Astrocyte of the cerebellum (primary cell): Measurements from ENCODE around the gene DBN1.
"Not testable (repeated sequence)": the region's sequence is repeated elsewhere in the genome, so short reads cannot be mapped to it uniquely, and the experiment has no call there.

Experiments
- DNase-seq: peaks from one replicate; pipeline ENCODE4 v3.0.0-alpha.2; 2011; ENCODE audit warnings: low read depth
- H3K4me3 ChIP-seq: 2 replicates; pipeline ENCODE4 v1.5.1; 2011; ENCODE audit warnings: mild to moderate bottlenecking, low read depth, low read length, moderate library complexity
- in situ Hi-C: cut with HindIII; loops from 2 replicates; pipeline ENCODE4 v1.10.0; 2017; ENCODE audit warnings: low sequenced_read_pairs
- TF ChIP-seq, protein P1 (sequence below): IDR thresholded peaks from 2 replicates; pipeline ENCODE4 v1.5.1; 2012; ENCODE audit warnings: low read length, low read depth, moderate library complexity, mild to moderate bottlenecking; ENCODE audit errors: missing control alignments

Gene DBN1

DNA sequence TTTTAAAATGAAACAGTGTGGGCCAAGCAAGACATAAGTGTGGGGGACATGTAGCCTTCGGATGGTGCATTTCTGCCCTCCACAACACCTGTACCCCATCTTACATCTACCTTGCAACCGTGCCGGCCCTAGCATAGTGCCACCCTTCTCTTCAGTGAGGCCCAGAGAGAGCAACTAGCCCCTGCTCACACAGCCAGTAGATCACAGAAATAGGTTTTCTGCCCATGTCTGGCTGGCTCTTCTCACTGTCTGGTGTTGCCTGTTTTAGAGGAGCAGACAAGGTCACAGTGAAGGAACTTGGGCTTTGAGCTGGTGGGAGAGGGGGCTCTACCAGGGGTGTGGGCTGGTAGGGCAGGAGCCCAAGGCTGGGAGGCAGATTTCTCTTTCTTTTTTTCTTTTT lies 12.8 kb upstream of the DBN1 start:
- DNase-seq = no peak
- no peak overlapping the region for H3K4me3 ChIP-seq
- in situ Hi-C loops = no loop called here
- TF ChIP-seq, protein P1, sequence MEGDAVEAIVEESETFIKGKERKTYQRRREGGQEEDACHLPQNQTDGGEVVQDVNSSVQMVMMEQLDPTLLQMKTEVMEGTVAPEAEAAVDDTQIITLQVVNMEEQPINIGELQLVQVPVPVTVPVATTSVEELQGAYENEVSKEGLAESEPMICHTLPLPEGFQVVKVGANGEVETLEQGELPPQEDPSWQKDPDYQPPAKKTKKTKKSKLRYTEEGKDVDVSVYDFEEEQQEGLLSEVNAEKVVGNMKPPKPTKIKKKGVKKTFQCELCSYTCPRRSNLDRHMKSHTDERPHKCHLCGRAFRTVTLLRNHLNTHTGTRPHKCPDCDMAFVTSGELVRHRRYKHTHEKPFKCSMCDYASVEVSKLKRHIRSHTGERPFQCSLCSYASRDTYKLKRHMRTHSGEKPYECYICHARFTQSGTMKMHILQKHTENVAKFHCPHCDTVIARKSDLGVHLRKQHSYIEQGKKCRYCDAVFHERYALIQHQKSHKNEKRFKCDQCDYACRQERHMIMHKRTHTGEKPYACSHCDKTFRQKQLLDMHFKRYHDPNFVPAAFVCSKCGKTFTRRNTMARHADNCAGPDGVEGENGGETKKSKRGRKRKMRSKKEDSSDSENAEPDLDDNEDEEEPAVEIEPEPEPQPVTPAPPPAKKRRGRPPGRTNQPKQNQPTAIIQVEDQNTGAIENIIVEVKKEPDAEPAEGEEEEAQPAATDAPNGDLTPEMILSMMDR = no peak

DNA sequence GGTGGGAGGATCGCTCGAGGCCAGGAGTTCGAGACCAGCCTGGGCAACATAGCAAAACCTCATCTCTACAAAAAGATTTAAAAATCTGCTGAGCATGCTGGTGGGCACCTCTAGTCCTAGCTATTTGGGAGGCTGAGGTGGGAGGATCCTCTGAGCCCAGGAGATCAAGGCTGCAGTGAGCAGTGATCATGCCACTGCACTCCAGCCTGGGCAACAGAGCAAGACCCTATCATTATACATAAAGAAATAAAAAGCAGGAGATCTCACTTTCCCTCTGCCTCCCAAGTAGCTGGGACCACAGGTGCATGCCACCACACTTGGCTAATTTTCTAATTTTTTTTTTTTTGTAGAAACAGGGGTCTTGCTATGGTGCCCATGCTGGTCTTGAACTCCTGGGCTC lies 12.3 kb upstream of the DBN1 start:
- DNase-seq, in situ Hi-C loops, H3K4me3 ChIP-seq: not testable (repeated sequence)

DNA sequence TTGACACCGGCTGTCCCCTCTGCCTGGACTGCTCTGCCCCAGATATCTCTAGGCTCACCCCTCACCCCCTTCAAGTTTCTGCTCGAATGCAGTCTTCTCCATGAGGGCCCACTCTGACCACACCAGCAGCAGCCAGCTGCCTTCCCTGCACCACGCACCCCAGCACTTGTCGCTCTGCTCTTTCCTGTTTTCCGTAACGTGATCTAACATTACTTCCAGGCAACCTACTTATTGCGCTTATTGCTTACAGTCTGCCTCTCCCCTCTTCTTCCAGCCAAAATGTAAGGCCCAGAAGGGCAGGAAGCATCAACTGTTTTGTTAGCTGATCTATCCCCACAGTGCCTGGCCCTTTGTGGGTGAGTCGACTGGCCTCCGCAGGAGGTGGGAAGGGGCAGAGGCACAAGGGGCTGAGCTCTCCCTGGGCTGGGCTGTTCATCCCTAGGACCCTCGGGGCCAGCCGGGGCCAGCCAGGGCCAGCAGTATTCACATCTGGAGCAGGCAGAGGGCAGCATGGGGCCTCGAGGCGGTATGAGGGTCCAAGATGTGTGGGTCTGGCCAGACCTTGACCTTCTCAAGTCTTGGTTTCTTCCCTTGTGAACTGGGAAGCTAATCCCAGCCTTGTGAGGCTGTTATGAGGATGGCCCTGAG lies 11.6 kb upstream of the DBN1 start:
- H3K4me3 ChIP-seq = no peak overlapping the region
- TF ChIP-seq, protein P1 = no peak
- DNase-seq = no peak
- in situ Hi-C loops = no loop called here

DNA sequence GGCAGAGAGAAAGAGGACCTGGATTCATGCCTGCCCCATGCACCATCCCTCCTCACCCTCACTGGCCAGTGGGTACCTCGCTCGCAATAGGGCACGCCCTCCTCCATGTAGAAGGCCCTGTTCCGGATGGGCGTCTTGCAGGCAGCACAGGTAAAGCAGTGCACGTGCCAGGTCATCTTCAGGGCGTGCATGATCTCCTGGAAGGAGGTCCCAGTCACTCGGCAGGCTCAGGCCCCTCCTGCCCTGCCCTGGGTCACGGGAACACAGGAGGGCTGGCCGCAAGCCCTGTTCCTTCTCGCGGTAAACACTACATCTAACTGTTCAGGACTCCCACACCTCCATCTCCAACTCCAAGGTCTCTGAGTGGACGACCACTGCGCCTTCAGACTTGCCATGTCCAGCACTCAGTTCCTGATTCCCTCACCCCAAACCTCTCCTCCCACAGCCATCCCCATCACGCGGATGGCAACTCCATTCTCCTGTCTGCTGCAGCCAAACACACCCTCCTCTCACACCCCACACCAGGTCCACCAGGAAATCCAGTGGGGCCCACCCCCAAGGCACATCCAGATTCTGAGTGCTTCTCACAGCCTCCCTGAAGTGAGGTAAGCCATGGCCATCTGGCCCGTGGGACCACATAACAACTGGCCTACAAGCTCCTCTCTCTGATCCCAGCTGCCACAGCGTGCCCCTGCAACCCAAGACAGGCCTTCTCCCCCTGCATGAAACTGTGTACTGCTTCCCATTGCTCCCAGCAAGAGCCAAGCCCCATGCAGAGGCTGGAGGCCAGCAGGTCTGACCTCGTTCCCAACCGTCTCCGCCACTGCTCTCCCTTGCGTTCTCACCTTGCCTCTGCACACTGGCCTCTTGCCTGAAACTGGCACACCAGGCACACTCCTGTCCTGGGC lies 10.8 kb upstream of the DBN1 start:
- TF ChIP-seq, protein P1 = no peak
- no peak overlapping the region for H3K4me3 ChIP-seq
- in situ Hi-C loops = no loop called here
- DNase-seq = no peak

DNA sequence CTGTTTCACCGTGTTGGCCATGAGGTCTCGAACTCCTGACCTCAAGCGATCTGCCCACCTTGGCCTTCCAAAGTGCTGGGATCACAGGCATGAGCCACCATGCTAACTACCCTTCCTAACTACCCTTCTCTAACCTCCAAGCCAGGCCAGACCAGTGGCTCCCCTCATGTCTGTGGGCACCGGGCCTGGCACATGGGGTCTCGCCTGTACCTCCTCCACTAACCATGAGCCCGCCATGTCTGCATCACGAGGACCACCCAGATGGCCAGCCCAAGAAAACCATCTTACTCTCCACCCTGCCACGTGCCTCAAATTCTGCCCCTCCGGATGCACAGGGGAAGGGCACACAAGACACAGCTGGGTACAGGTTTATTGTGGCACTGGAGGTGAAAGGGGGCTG lies 9.6 kb upstream of the DBN1 start:
- in situ Hi-C loops = no loop called here

DNA sequence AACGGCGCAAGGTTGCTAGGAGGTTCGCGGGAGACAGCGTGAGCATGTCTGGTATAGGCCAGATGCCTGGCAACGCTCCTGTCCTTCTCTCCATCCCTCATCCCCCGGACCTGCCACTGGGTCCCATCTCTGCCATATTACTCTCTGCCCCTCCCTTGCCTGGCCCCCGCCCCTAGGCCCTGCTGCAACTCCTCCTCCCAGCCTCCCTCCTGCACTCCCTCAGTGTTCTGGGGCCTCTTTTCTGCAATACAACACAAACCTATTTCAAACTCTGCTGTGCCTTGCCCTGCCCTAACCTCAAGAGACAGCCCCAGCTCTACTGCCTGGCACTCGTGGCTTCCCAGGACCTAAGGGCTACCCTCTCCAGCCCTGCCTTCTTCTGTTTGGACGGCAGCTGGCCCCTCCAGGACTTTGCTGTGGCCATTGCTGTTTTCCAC lies 8.9 kb upstream of the DBN1 start:
- in situ Hi-C loops = no loop called here
- H3K4me3 ChIP-seq = no peak overlapping the region
- TF ChIP-seq, protein P1 = no peak
- DNase-seq = no peak

More for the DNA sequence above, 9.6 kb upstream of the DBN1 start:
- no peak for DNase-seq
- no peak overlapping the region for H3K4me3 ChIP-seq
- TF ChIP-seq, protein P1 = no peak

DNA sequence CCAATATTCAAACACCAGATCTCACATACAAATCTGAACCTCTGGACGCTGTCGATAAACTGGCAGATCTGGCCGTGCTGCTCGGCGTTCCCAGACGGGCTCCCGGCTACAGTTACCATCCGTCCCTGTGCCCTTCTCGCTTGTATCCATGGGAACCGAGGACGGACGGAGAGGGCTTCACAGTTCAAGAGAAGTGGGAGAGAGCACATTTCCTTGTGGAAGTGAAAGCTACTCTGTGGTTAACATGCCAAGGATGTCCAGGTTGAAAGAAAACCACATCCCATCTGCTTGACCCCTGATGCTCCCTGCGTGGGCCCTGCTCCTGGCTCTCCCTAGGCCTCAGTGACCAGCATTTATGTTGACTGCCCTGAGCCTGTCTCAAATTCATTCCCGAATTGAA lies 6.3 kb upstream of the DBN1 start:
- no peak overlapping the region for H3K4me3 ChIP-seq
- in situ Hi-C loops = no loop called here
- TF ChIP-seq, protein P1 = no peak
- no peak for DNase-seq
